Smooth muscle cell of the brain vasculature (primary cell): ENCODE data around the gene MARK3.
"Not testable (repeated sequence)": the region's sequence is repeated elsewhere in the genome, so short reads cannot be mapped to it uniquely, and the experiment has no call there.

Experiments
- DNase-seq: peaks from one replicate; pipeline ENCODE4 v3.0.0-alpha.2; 2012; ENCODE audit warnings: low read depth, low spot score

The MARK3 gene

DNA sequence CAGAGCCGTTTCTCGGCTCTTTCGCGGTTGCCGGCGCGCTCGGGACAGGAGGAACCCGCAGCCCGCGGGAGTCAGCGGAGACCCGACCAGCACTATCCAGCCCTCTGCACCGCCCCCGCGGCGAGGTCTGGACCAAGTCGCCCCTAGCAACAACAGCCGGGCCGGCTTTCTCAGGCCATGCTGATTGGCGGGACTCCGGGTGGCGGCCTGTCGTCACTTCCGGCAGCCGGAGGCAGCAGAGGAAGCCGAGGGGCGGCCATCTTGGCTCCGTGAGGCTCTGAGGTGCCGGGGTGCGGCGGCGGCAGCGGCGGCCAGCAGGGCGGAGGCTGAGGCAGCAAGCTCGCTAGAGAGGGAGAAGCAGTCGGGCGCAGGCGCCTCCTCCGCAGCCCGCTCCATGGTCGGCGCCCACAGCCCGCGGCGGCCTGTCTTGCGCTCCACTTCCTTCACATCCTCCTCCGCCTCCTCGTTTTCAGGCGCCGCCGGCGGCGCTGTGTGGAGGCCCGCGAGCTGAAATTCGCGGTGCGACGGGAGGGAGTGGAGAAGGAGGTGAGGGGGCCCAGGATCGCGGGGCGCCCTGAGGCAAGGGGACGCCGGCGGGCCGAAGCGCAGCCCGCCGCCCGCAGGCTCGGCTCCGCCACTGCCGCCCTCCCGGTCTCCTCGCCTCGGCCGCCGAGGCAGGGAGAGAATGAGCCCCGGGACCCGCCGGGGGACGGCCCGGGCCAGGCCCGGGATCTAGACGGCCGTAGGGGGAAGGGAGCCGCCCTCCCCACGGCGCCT lies at the start of gene MARK3:
MARK3 (plus strand) TSS at position 264 of the 777 bp plus-strand sequence. CDS start 615 bp downstream, outside the sequence.
- peak; percentile 90 for DNase-seq

DNA sequence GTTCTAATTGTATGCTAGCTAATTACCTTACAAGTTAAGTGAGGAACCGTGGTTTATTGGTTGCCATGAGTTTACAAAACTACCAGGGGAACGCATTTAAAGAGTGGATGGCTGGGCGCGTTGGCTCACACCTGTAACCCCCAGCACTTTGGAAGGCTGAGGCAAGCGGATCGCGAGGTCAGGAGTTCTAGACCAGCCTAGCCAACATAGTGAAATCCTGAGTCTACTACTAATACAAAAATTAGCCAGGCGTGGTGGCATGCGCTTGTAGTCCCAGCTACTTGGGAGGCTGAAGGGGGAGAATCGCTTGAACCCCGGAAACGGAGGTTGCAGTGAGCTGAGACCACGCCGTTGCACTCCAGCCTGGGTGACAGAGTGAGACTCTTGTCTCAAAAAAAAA lies 49.0 kb upstream of the MARK3 start:
- DNase-seq = no peak

DNA sequence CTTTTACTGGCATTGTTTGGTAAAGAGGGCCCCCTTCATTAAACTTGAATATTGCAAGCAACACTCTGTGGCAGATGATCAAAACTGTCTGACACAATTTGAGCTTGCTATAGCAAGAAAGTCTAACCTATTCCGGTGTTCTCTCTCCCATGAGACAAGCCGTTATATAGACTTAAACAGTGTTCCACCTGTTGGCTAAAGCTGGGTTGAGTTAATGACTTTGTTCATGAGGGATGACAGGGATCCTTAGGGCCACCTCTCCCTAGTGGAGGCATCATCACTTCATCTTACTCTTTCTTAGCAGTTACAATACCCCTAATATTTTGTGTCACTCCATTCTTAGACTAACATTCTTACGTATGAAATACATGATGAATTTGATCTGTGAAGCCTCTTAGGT lies 47.4 kb upstream of the MARK3 start:
- no peak for DNase-seq

DNA sequence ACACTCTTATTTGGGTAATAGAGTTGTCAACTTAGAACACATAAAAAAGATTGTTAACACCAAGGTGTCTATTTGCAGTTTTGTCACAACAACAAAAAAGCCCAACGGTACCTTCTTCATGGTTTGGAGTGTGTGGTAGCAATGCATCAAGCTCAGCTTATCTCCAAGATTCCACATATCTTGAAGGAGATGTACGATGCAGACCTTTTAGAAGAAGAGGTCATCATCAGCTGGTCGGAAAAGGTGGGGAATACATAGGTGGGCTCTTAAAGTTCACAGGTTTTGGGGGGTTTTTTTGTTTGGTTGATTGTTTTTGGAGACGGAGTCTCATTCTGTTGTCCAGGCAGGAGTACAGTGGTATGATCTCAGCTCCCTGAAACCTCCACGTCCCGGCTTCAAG lies 45.7 kb upstream of the MARK3 start:
- no peak for DNase-seq

DNA sequence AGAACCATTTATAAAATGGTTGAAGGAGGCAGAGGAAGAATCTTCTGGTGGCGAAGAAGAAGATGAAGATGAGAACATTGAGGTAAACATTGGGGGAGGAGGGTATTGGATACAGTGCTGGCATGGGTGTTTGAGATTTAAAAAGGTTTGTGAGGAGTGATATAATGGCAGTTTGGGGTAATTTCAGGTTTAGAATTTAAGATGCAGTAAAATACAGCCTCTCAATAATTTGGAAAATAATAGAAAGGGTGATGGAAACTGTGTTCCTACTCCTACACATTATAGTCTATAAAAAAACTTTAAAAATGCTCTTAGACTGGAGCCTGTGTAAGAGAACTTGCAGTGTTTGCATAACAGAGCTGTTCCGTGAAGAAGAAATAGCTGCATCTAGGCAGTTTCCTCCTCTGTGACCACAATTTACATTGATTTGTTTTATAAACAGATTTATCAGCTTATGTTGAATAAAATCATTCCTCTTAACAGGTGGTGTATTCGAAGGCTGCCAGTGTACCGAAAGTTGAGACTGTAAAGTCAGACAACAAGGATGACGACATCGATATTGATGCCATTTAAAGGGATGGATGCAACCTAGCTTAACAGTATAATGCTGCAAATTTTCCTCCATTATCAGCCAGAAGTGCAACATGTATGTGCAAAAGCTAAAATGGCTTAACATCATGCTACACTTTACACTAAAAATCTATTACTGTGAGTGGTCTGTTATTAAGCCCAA lies 44.6 kb upstream of the MARK3 start:
- DNase-seq = no peak

DNA sequence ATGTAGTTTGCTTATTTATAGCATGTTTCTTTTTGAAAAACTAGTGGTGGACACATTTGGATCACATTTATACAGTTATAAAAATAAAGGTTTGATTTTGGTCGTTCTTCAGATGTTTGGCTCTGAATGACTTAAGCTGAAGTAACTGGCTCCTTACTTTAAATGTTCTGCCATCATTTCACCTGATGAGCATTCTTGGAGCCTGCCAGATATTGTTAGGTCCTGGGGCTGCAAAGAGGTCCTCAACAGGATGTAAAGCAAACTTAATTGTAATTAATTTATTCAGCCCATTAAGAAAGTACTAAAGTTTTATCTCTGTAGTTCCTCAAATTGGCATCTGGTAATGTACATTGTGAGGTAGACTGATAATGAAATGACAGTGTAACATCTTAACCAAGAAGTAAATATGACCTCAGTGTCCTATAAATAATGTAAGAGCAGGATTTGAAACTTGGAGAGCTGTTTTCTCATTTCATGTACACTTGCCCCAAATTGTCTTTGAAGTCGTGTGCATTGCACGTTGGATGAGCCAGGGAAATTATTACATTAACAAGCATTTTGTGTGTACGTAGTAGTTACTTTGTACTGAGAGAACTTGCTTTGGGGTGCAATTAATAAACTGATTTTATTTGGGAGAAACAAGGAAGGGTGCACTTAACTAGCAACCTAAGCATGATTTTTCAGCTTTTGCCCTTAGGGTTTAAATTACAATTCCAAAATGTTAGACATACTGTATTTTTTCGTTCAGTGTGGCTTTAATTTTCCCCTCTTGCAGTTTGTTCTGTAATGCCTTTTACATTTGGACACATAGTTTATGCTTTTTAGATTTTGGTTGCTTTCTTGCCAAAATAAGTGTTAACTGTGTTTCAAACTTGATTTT lies 43.7 kb upstream of the MARK3 start:
- DNase-seq = no peak

DNA sequence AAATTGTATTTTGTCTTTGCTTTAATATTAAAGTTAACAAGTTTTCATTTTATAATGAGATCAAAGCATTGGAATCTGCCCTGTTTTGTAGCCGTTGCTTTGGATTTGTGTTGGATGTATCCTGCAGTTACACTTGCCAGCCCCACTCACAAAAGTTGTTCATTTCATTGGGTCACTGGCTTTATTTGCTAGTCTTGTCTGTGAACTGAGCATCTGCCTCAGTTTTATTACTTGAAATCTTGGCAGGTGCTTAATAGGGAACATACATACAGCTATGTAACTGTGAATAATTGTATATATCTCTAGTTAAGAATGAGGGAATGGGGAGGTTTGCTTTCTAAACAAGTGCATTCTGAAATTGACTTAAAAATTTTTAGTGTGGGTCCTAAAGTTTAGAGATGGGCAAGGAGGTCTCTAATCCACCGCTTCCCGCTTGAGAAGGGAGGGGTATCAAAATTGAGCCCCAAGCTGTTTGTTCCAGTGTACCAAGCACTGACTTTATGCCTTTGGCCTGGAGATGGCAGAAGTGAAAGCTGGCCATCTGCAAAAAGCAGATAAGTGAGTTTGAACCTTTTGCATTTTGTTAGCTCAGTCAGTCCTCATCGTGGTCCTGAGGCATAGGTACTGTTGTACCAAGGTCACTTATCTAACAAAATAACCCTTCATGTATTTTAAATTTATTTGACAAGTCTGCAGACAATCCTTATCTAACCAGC lies 41.9 kb upstream of the MARK3 start:
- no peak for DNase-seq

DNA sequence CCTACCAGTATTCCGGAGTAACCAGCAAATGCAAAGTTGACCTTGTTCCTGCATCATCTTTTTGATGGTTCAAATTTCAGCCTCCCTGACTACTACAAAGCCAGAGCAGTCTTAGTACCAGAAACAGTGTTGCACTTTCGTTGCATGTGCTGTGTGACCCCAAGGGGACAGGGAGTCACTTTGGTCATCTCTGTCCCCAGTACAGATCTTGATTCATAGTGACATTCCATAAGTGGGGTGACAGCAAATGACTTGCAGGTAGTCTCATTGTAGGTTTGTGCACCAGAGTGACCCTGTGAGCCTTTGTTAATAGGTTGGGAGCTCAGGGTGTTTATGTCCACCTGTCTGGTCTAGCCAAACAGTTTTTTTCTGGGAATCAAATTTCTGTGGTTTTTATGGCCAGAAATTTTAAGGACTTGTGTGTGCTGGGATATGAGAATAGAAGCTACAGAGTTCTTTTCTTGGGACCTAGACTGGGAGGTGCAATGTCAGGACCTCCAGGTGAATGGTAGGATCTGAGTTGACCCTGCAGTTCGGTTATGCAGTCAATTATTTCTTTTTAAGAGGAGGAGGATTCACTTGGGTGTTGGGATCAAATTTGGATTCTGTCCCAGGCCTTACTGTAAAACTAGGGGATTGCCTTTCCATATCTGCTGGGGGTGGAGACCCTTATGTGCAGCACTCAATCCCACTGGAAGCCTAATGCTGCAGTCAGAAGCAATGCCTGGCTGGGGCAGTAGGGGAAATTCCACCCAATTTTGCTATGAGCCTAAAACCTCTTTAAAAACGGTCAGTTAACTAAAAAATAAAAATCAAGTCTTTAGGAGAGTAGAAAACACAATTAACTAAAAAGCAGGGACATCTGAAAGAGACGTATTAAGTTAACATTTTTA lies 41.1 kb upstream of the MARK3 start:
- DNase-seq = no peak

DNA sequence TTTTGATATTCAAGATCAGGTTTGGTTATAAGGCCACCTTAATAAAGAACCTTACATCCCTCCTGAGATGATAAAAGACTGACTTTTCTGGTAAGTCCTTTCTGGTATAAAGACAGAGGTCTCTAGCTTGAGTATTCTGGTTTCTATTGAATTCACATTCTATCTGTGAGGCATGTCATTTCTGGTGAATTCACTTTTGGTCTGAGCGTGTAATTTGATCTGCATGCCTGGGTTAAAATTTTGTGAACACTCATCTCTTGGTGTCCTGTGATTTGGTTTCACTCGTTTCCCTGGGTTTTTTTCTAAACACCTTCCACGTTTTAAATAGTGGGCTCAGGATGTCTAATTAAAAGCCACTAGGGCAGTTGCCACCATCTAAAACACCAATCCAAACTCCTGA lies 38.9 kb upstream of the MARK3 start:
- DNase-seq = no peak

DNA sequence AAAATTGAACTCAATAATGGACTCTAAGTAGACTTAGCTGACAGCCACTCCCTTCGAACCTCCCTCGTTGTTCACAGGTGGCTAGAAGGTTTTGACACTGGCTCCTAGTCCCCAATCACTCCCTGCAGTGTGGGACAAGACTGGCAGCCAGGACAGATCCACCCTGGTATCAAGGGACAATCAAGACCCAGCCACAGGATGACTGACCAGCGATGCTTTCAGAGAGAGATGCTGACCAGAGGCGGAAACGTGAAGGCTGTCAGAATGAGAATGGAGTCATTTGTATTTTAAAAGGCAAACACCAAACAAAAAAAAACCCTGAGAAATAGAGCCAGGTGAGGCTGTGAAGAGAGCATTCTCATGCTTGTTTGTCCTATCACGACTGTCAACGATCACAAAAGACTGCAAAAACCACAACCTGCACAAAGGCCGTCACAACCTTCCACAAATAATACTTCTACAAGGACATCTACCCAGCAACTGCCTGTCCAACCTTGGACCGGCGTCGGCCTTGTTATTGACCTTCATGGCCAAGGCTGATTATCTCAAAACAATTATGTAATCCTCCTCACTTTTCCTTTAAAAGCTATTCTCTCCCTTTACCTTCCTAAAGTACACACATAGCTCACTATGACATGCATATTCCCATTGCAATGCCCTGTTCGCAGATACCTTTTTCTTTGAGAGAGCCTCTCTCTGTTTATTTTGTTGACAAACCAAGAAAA lies 38.0 kb upstream of the MARK3 start:
- DNase-seq = no peak

DNA sequence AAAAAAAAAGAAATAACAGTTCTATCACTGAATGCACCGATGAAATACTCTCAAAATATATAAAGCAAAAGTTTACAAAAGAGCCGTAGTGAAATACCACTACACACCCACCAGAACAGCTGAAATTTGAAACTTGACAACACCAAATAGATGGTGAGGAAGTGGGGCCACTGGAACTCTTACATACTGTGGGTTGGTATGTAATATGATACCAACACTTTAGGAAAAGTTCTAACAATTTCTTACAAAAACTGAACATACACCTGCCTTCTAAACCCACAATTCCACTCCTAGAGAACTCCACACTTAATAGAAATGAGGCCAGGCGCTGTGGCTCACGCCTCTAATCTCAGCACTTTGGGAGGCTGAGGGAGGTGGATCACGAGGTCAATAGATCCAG lies 37.1 kb upstream of the MARK3 start:
- DNase-seq = no peak

DNA sequence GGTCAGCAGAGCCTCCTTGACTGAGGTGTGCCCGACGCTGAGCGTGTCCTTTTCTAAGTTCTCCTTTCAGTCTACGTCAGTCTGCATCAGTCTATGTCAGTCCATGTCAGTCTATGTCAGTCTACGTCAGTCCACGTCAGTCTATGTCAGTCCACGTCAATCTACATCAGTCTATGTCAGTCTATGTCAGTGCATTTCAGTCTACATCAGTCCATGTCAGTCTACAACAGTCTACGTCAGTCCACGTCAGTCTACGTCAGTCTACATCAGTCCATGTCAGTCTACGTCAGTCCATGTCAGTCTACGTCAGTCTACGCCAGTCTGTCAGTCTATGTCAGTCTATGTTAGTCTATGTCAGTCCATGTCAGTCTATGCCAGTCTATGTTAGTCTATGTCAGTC lies 35.2 kb upstream of the MARK3 start:
- DNase-seq = no peak

DNA sequence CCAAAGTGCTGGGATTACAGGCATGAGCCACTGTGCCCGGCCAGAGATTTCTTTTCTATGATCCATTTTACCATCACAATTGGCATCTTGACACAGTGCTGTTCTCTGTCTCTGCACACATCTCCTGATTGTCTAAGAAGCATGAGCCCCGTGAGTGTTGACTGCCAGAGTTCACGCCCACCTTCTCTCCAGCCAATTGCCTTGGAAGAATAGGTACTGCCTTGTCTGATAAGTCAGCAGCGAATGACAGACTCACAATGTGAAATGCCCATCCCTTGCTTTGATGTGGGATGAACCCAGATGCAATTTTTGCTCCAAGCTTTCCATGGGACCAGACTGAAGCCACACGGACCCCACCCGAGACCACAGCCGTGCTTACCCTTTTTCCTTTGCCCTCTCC lies 31.9 kb upstream of the MARK3 start:
- no peak for DNase-seq

DNA sequence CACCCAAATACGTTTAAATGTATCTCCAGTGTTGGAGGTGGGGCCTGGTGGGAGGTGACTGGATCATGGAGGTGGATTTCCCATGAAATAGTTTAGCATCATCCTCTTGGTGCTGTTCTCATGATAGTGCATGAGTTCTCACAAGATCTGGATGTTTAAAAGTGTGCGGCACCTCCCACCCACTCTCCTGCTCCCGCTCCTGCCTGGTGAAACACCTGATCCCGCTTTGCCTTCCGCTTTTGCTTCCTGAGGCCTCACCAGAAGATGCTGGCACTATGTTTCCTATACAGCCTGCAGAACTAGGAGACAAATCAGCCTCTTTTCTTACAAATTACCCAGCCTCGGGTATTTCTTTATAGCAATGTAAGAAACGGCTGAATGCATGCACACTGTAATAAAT lies 31.1 kb upstream of the MARK3 start:
- no peak for DNase-seq

DNA sequence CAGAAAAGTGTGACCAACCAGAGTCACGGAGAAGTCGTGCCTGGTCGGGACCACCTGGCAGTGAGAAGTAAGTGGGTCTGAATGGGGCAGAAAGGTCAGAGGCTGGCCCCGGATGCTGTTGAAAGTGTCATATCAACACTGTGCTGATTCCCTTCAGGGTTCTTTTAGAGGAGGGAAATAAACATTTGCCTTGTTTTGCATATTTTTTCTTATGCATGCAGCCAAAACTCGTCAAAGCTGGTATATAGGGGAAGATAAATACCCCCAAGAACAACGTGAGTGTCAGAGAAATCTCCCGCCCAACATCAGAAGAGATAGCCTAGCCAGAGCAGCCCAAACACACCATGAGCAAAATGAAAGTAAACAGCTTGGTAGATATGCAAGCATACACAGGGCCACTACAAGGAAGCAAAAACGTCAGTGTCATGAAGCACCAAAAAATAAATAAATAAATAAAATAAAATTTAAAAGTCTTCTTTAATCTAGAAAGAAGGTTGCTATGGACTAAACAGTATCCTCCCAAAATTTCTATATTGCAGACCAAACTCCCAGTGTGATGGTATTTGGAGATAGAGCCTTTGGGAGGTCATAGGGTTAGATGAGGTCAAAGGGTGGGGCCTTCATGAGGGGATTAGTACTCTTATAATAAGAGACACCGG lies 29.1 kb upstream of the MARK3 start:
- DNase-seq = no peak

DNA sequence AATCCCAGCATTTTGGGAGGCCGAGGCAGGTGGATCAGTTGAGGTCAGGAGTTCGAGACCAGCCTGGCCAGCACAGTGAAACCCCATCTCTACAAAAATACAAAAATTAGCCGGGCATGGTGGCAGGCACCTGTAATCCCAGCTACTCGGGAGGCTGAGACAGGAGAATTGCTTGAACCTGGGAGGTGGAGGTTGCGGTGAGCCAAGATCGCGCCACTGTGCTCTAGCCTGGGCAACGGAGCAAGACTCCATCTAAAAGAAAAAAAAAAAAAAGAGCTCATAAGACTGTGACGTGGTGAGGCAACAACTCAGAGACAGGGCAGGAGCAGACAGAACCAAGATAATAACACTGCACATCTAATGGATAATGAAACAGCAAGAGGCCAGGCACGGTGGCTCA lies 27.7 kb upstream of the MARK3 start:
- not testable (repeated sequence) for DNase-seq

DNA sequence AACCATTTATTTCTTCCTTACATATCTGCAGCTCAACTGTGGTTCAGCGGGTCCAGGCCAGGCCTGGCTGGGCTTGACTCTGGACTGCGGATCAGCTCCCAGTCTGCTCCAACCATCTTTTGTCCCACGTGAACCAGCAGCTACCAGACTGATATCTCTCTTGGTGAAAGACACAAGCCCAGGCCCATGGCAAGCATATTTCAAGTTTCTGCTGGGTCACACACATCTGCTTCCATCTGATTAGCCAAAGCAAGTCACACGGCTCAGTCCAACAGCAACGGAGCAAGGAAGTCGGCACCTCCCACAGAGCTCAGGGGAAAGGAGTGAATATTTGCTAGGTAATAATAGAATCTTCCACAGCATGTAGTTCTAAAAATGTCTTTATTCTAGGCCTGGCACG lies 24.7 kb upstream of the MARK3 start:
- no peak for DNase-seq

DNA sequence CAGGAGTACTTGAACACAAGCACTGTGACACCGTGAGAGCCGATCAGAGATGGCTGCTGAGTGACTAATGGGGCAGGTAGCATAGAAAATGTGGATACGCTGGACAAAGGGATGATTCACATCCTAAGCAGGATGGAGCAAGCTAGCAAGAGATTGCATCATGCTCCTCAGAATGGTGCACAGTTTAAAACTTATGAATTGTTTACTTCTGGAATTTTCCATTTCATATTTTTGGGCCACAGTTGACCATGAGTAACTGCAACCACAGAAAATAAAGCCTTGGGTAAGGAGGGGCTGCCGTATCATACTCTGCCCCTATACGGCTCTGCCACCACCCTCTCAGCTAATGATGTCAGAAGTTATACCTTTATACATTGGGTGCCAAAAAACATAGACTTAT lies 23.3 kb upstream of the MARK3 start:
- no peak for DNase-seq

DNA sequence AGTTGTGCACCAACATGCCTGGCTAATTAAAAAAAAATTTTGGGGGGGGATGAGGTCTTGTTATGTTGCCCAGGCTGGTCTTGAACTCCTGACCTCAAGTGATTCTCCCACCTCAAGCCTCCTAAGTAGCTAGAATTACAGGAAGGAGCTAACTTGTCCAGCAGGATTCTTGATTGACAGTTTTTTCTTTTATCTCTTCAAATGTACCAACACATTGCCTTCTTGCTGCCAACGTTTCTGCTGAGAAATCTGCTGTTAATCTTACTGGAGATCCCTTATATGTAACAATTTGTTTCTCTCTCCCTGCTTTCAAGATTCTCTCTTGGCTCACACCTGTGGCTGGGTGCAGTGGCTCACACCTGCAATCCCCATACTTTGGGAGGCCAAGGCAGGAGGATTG lies 22.4 kb upstream of the MARK3 start:
- DNase-seq = no peak
